ENCODE results near the gene NPAS3.
"Not testable (repeated sequence)": the region's sequence is repeated elsewhere in the genome, so short reads cannot be mapped to it uniquely, and the experiment has no call there.

Gene NPAS3

DNA sequence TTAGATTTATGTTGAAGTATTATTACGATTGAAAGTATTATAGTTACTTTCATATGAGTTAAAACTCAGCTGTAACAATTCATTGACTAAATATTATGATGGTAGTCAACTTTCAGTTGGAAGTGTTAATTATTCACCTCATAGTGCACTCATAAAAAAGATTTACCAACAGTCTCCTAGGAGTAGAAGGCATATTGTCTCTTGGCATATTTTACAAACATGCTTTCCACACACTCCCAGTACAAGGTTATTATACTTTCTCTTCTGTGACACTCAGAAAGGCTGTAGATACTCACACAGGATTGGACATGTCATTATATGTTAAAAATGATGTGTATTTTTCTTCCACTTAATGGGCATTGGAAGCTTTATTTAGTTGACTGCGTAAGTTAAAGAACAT is 147.1 kb downstream of the NPAS3 start:
- no peak for DNase-seq

- not testable (repeated sequence) for DNase-seq
These were observed 149.6 kb downstream of the NPAS3 start for GRCh38 chr14:33088274-33088673.

- DNase-seq, result no peak
These were observed 159.3 kb downstream of the NPAS3 start for GRCh38 chr14:33098016-33098415.

GRCh38 chr14:33103489-33103888 is 164.8 kb downstream of the NPAS3 start:
- no peak for DNase-seq

GRCh38 chr14:33103966-33104365 is 165.3 kb downstream of the NPAS3 start:
- DNase-seq, result no peak

GRCh38 chr14:33110737-33111443 is 172.2 kb downstream of the NPAS3 start:
- no peak for DNase-seq

GRCh38 chr14:33114331-33114730 is 175.7 kb downstream of the NPAS3 start:
- DNase-seq, result no peak

- no peak for DNase-seq
These were observed 180.0 kb downstream of the NPAS3 start for GRCh38 chr14:33118668-33119067.

GRCh38 chr14:33120341-33120740 is 181.7 kb downstream of the NPAS3 start:
- DNase-seq, result no peak

- no peak for DNase-seq
These were observed 182.3 kb downstream of the NPAS3 start for GRCh38 chr14:33120966-33121365.

DNA sequence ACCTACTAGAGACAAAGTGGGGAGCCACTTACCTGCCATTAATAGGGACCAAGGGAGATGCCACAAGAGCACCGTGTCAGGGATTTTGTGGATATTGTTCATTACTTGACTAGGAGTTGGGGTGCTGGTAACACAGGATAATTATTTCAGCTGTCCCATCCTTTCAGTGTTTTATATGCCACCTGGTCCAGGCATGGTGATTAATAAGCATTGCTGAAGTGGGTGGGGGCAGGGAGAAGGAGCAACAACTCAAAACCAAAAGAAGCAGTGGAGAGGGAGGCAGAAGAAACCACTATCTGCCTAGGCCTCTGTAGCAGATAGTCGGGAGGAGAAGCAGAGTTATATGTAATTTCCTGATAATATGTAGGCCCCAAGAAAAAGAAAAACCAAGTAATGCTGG is 184.6 kb downstream of the NPAS3 start:
- DNase-seq, result no peak

DNA sequence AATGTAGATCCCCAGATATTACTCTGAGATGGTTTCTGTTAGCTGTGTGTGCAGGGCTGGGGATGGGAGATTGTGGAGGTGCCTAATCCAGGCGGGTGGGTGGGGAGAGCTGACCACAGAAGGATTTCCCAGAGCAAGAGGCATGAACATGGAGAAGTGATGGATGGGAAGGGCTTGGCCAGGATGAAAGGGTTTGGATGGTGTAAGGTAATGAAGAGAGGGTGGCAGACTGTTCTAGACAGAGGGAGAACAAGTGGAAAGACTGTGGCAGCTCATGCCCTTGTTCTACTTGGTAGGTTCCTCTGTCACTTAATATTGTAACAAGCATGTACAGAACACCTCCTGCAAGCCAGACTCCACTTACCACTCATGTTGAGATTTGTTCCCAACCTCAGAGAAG is 187.8 kb downstream of the NPAS3 start:
- no peak for DNase-seq

DNA sequence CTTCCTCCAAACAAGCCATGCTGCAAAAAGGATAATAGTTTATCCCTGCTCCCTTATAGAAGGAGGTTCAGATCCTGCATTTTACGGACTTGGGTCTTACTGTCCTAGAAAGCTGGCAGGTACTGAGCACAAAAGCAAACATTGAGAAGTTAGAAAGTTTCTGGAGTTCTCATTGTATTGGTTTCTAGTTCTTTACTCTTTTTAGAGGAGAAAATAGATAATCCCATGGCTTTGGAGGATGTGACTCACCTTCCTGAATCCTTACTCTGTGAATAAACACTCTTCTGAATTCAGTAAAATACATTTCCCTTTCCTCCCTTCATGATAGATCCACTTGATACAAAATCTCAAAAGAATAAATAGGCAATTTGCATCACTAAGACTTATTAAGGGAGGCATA is 188.9 kb downstream of the NPAS3 start:
- no peak for DNase-seq

DNA sequence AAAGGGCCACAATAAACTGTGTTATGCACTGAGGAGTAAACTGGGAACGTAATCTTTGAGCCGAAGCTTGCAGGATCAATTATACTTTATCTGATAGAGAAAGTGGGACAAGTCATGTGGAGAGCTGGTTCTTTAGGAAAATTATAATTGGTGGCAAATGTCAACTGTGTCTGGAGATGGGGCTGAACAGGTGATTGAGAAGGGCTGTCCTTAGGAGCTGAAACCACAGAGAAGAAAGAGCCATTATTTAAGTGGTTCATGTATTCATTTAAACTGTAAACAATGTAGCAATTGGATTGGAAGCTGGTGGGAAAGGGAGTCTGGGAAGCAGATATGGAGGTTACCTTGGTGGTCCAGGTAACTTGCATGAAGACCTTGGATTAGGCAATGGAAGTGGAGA is 193.1 kb downstream of the NPAS3 start:
- DNase-seq, result no peak

DNA sequence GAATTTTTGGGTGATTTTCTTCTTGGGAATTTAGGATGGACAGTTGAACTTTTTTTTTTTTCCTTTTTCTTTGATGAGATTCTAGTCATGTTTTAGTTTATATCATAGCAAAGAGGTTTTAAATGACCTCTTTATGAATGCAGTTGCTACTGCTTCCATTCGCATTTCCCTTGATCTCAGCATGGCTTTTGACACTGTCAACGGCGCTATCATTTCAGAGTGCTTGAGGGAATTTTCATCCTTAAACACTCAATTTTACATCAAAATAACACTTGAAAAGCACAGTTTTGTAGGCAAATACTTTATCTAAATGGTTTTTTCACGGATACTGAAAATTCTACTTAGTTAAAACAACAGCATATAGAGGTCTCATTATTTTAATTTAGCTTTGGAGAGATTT is 195.5 kb downstream of the NPAS3 start:
- no peak for DNase-seq

DNA sequence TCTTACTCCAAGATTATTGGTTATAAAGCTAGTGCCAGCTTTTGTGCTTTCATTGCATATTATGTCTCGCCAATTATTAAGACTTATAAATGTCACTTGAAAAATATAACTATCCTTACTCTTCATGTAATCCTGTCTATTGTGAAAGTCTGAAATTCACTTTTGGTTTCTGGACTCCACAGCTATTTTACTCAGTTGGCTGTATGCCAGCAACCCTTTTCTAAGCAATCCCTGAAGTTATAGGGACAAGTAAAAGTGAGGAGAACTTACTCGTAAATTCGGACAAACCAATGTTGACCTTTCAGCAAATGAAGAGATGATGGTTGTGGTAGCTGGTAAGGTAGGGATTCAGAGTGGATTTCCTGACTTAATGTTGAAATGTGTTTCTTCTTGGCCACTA is 196.3 kb downstream of the NPAS3 start:
- no peak for DNase-seq

- DNase-seq, result no peak
These were observed 212.2 kb downstream of the NPAS3 start for GRCh38 chr14:33150666-33151428.

GRCh38 chr14:33163109-33163508 is 224.4 kb downstream of the NPAS3 start:
- DNase-seq, result no peak

DNA sequence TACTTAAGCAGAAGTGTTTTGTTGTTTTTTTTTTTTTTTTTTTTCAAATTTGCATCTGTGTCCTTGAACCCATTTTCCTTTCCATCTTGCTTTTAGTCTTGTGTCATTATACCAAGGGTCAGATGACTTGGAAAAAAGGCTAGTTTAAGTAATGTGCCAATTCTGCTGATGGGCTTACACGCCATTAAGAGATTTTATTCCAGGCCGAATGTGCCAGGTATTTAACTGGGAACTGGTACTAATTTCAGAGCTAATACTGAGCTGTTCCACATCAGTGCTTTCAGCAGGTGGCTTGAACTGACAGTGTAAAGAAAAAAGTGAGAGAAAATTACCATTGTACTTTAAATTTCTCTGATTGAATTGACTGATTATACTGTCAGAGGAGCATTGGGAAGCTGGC is 224.9 kb downstream of the NPAS3 start:
- DNase-seq, result no peak

GRCh38 chr14:33165144-33165925 is 226.7 kb downstream of the NPAS3 start:
- DNase-seq, result no peak

DNA sequence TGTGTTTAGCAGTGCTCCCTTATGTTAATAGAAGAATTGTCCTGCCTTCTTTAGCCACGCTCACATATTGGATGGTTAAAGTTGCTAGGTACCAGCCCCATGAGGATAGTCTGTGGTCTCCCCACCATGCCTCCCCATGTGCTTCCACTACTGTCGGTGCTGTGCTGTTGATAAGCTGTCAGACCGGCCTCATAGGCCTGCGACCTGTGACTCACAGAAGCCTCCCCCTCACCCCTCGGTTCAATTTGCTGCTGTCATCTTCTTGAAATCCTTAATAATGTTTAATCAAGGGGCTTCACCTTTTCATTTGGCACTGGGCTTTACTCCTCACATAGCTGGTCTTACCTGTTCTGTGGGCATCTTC is 227.2 kb downstream of the NPAS3 start:
- no peak for DNase-seq

GRCh38 chr14:33175951-33176350 is 237.3 kb downstream of the NPAS3 start:
- DNase-seq, result no peak

DNA sequence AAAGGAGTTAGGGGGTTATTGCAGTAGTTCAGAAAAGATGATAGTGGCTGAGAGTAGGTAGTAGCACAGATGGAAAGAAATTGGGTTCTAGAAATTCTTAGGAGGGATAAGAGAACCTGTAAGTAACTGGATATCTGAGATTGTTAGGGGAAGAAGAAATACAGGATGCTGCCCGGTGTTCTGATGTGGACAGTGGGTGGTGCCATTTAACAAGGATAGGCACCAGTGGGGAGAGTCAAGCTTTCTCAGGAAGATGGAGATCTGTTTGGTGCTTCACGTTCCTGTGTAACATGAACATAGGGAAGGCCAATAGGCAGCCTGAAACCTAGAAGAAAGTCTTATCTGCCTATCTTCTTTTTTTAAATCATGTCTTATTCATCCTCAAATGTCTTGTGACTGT is 245.9 kb downstream of the NPAS3 start:
- DNase-seq, result no peak

- no peak for DNase-seq
These were observed 248.0 kb downstream of the NPAS3 start for GRCh38 chr14:33186656-33187055.

All from CD4-positive, alpha-beta T cell treated with Interleukin-17A for 1 hour (primary cell).